GM19467 (cell line): ENCODE data around the gene RIN3.
"Not testable (repeated sequence)": the region's sequence is repeated elsewhere in the genome, so short reads cannot be mapped to it uniquely, and the experiment has no call there.

Experiments used
- ATAC-seq: cut with Tn5 transposase; IDR thresholded peaks from one replicate; pipeline ENCODE4 v1.9.1; 2021; ENCODE audit warnings: mild to moderate bottlenecking, moderate library complexity; ENCODE audit not compliant: unreplicated experiment

RIN3 gene

GRCh38 chr14:92702441-92702918 lies 188.9 kb downstream of the RIN3 start:
- ATAC-seq: no peak

DNA sequence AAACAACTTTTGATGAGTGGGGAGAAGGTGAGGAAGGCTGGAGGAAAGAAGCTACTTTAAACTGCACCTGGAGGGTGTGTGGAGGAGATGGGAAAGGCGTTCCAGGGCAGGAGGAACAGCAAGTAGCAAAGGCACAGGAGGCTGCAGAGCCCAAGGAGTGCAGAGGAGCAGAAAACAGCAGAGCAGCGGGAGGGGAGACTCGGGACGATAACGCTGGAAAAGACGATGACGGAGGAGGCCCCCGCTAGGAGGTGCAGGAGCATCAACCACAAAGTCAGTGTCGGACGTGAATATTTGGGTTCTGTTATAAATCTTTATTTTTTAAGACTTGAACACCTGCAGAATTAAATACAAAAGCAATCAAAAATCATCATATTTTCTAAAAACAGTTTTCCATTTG lies 189.9 kb downstream of the RIN3 start:
- ATAC-seq: no peak

GRCh38 chr14:92704036-92704804 lies 190.6 kb downstream of the RIN3 start:
- peak; percentile 91 for ATAC-seq

GRCh38 chr14:92704821-92705220 lies 191.2 kb downstream of the RIN3 start:
- no peak for ATAC-seq

DNA sequence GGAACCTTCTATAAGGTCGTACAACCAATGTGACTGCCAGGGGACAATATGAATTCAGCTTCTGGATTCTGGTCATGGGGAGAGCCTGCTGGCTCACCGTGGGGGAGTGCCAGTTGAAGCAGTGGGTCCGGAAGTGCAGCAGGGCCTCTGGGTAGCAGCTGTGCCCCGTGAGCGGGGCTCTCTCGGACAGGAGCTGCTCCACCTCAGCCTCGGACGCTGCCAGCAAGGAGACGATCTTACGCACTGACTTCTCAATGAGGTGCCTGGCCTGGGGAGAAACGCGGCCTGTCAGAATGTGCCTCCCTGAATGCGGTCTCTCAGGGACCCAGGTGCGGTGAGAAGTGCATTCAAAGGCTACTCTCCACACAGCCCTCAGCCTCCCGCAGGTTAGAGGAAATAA lies 192.8 kb downstream of the RIN3 start:
- ATAC-seq: no peak

- no peak for ATAC-seq
Measured at GRCh38 chr14:92709340-92710000, 195.9 kb downstream of the RIN3 start.

- ATAC-seq: no peak
Measured at GRCh38 chr14:92710001-92710341, 196.4 kb downstream of the RIN3 start.

DNA sequence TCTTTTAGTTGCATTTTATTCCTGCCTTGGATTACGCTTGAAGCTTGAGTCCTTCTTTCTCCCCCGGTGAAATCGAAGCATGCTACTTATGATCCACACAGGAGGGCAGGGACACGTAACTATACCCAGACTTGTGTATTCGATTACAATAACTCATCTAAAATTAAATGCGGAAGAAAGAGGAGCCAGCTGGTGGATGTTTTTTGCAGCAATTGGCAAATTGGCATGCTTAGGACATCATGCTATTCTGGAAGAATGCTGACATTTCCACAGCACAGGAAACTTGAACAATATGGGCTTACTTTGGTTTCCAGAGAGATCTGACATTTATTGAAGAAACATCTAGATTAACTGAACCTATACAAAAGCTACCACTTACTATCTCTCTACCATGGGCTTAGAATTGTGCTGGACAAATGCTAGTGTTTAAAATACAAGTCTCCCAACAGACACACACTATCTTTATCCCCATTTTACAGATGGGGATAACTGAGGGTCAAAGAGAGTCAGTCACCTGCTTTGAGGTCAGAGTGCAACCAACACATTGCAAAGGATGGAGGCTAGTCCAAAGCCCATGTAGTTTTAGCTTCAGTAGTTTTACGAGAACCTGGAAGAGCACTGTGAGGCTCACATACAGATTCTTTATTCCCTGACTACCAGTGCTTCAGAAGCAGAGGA lies 198.5 kb downstream of the RIN3 start:
- no peak for ATAC-seq

DNA sequence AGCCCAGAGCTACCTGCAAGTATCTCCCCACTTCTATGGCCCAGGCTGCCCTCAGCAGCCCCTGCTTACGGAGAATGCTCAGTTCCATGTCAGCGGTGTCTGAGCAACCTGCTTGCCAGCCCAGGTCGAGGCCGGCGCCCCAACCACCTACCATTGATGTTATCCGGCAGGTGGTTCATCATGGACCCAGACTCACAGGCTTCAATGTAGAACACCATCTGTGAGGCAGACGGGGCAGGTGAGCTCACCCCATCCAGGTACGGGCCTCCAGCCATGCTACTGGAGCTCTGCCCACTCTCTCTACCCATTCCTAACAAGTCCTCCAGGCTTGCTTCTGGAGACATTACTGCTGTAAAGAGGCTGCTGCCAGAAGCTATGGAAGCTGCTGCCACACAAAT lies 199.1 kb downstream of the RIN3 start:
- no peak for ATAC-seq

GRCh38 chr14:92714739-92715307 lies 201.2 kb downstream of the RIN3 start:
- not testable (repeated sequence) for ATAC-seq

DNA sequence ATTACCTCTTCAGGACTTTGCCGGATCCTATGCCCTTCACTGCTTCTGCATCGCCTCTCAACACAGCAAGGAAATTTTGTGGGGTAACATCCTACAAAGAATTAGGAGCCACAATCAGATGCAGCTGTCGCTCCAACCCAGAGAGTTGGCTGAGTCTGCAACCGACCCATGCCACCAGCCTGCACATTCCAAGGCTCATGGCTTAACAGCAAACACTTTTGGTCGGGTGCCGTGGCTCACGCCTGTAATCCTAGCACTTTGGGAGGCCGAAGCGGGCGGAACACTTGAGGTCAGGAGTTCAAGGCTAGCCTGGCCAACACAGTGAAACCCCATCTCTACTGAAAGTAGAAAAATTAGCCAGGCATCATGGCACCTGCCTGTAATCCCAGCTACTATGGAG lies 202.6 kb downstream of the RIN3 start:
- no peak for ATAC-seq

DNA sequence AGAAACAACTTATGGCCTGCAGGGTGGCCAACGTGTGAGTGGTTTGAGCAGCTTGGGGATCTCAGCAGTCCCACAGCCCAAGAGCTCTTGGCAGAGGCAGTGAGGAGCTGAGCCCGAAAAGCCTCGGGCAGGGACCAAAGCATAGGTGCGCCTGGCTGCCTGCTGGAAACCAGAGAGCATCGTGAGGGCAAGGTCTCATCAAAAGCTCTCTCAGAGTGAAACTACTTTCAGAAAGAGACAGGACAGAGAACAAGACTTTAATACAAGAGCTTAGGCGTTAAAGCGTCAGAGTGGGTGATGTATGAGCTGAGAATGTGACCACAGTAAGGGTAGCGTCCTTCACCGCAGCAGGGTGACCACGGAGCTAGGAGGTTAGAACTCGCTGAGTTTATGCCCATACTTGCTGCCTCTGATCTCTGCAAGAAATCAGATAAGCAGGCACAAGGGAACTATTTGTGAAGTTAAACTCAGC lies 204.0 kb downstream of the RIN3 start:
- no peak for ATAC-seq

GRCh38 chr14:92718664-92719063 lies 205.1 kb downstream of the RIN3 start:
- no peak for ATAC-seq

- no peak for ATAC-seq
Measured at GRCh38 chr14:92719421-92719820, 205.8 kb downstream of the RIN3 start.

GRCh38 chr14:92719890-92720323 lies 206.3 kb downstream of the RIN3 start:
- no peak for ATAC-seq

DNA sequence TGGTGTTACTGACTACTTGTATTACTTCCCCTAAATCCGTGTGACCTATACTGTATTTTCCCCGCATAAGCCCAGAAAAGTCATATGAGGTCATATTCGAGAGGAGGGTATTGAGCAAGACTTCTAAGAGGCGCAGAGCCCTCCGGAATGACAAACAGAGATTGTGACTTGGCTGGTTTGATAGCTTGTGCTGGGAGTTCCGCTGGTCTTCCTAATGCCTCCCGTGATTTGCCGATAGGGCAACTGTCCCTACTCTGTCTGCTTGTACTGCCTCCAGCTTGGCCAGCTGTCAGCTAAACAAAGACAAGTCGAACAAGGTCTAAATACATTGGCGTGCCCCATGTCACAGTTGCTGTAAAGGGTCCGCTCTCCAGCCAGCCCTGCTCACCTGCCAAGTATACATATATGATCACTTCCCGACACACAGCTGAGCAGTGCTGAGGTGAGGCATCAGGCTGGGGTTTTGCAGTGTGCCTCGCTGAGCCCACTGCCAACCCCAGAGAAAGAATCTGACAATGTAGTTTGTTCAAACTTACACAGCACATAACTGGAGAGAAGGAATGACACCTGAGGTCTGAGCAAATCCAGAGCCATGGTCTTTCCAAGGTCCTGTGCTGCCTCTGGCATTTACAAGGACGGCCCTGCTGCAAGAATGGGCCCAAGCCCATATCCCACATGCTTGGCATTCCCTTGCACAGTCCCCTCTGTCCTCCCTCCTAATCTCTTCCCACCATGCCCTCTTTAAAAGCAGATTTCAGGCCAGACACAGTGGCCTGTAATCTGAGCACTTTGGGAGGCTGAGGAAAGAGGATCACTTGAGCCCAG lies 211.1 kb downstream of the RIN3 start:
- no peak for ATAC-seq

- ATAC-seq: no peak
Measured at GRCh38 chr14:92726135-92726932, 212.8 kb downstream of the RIN3 start.

- ATAC-seq: no peak
Measured at GRCh38 chr14:92726933-92727262, 213.3 kb downstream of the RIN3 start.

GRCh38 chr14:92728759-92729364 lies 215.3 kb downstream of the RIN3 start:
- peak; percentile 50 for ATAC-seq
